IMR-90 (cell line): ENCODE measurements around the gene MEX3A. TPM values are rescaled to one million over a fixed set of nuclear protein-coding genes. Genes with fewer than 3 reads are reported as not detected.
A peak's percentile ranks its signal among the peaks of the same experiment; 100 is the strongest.

ENCODE experiments used
- ATAC-seq: fragments of 200-7000 bp; cut with Tn5 transposase; 2 replicates; pipeline ENCODE4 v1.9.1; 2020; ENCODE audit warnings: low read depth, mild to moderate bottlenecking, moderate library complexity
- BruUV-seq: library from RNA; stranded (reverse); fragments of 400-500 nt; replicated peaks from 2 replicates; lab custom pipeline; 2021; lab: Mats Ljungman, UMichigan
- CTCF ChIA-PET: fragments of 300-600 bp; formaldehyde crosslinking; extraction: SDS; loops from one replicate; lab custom pipeline; 2021; ENCODE audit warnings: antibody characterized with exemption; lab: Yijun Ruan, JAX
- POLR2A ChIA-PET: fragments of 300-600 bp; sonication (Branson Sonifier 250); formaldehyde crosslinking; loops from one replicate; lab custom pipeline; 2022; ENCODE audit warnings: antibody characterized with exemption; ENCODE audit not compliant: unreplicated experiment; lab: Charles Lee
- DNase-seq: peaks from one replicate; pipeline ENCODE4 v3.0.0; 2013
- H2AFZ ChIP-seq: replicated peaks from 2 replicates; pipeline ENCODE3; 2013; ENCODE audit warnings: low read length, mild to moderate bottlenecking; ENCODE audit not compliant: poor library complexity
- H2AK5ac ChIP-seq: 2 replicates; pipeline ENCODE4 v1.6.1; 2013; ENCODE audit warnings: low read depth, low read length, inconsistent platforms
- H2AK9ac ChIP-seq: replicated peaks from 2 replicates; pipeline ENCODE3; 2013; ENCODE audit warnings: mild to moderate bottlenecking, low read depth, low read length, moderate library complexity; ENCODE audit not compliant: poor library complexity
- H2BK120ac ChIP-seq: 2 replicates; pipeline ENCODE4 v1.6.1; 2013; ENCODE audit warnings: low read depth, low read length, inconsistent platforms
- H2BK15ac ChIP-seq: 3 replicates; pipeline ENCODE4 v1.6.1; 2013; ENCODE audit warnings: low read depth, low read length, inconsistent platforms
- H2BK20ac ChIP-seq: 2 replicates; pipeline ENCODE4 v1.6.1; 2013; ENCODE audit warnings: low read depth, mild to moderate bottlenecking, inconsistent platforms, low read length, moderate library complexity
- H2BK5ac ChIP-seq: 2 replicates; pipeline ENCODE4 v1.6.1; 2013; ENCODE audit warnings: mild to moderate bottlenecking, low read depth, low read length, inconsistent platforms; ENCODE audit not compliant: poor library complexity, severe bottlenecking
- H3K14ac ChIP-seq: replicated peaks from 2 replicates; pipeline ENCODE4 v1.6.1; 2013; ENCODE audit warnings: low read depth, low read length, inconsistent platforms
- H3K18ac ChIP-seq: 2 replicates; pipeline ENCODE4 v1.6.1; 2013; ENCODE audit warnings: low read depth, low read length, control low read depth
- H3K23ac ChIP-seq: 2 replicates; pipeline ENCODE4 v1.6.1; 2013; ENCODE audit warnings: low read depth, low read length, inconsistent platforms
- H3K27ac ChIP-seq: 2 replicates; pipeline ENCODE4 v1.5.1; 2013; ENCODE audit warnings: mild to moderate bottlenecking, control low read depth, low read length; ENCODE audit not compliant: insufficient read depth
- H3K27me3 ChIP-seq: 2 replicates; pipeline ENCODE4 v1.6.1; 2013; ENCODE audit warnings: low read length; ENCODE audit not compliant: control insufficient read depth, insufficient read depth
- H3K36me3 ChIP-seq: 2 replicates; pipeline ENCODE4 v1.6.1; 2013; ENCODE audit warnings: low read length, mixed read lengths; ENCODE audit not compliant: control insufficient read depth, insufficient read depth
- H3K4ac ChIP-seq: 2 replicates; pipeline ENCODE4 v1.6.1; 2013; ENCODE audit warnings: low read depth, low read length, inconsistent platforms
- H3K4me1 ChIP-seq: 2 replicates; pipeline ENCODE4 v1.6.1; 2013; ENCODE audit warnings: low read length, mixed read lengths; ENCODE audit not compliant: control insufficient read depth, insufficient read depth
- H3K4me2 ChIP-seq: 2 replicates; pipeline ENCODE4 v1.6.1; 2013; ENCODE audit warnings: low read depth, mild to moderate bottlenecking, control low read depth, low read length, moderate library complexity
- H3K4me3 ChIP-seq: 2 replicates; pipeline ENCODE4 v1.5.1; 2013; ENCODE audit warnings: low read depth, mild to moderate bottlenecking, control low read depth, low read length, moderate library complexity; ENCODE audit not compliant: insufficient read depth
- H3K56ac ChIP-seq: 2 replicates; pipeline ENCODE4 v1.6.1; 2013; ENCODE audit warnings: low read length, inconsistent platforms; ENCODE audit not compliant: insufficient read depth; ENCODE audit errors: extremely low read depth
- H3K79me1 ChIP-seq, 2 experiments: 2 replicates each; pipeline ENCODE4 v1.6.1; 2013; ENCODE audit warnings: low read length in 2 of 2, inconsistent platforms in 1 of 2, low read depth in 1 of 2
- H3K9ac ChIP-seq: 2 replicates; pipeline ENCODE4 v1.6.1; 2013; ENCODE audit warnings: low read depth, low read length, control low read depth
- H3K9me1 ChIP-seq: 2 replicates; pipeline ENCODE4 v1.6.1; 2013; ENCODE audit warnings: low read length, inconsistent platforms; ENCODE audit not compliant: insufficient read depth
- H3K9me3 ChIP-seq: 2 replicates; pipeline ENCODE4 v1.6.1; 2013; ENCODE audit warnings: low read length; ENCODE audit not compliant: control insufficient read depth, insufficient read depth
- H4K20me1 ChIP-seq: 2 replicates; pipeline ENCODE4 v1.6.1; 2013; ENCODE audit warnings: low read length, inconsistent platforms; ENCODE audit not compliant: insufficient read depth
- H4K5ac ChIP-seq: 2 replicates; pipeline ENCODE4 v1.6.1; 2013; ENCODE audit warnings: mild to moderate bottlenecking, low read depth, low read length, control low read depth
- H4K8ac ChIP-seq, 2 experiments: 2 replicates each; pipeline ENCODE4 v1.6.1; 2013; ENCODE audit warnings: low read depth in 2 of 2, low read length in 2 of 2, control low read depth in 1 of 2, inconsistent platforms in 1 of 2
- H4K91ac ChIP-seq: 2 replicates; pipeline ENCODE4 v1.6.1; 2013; ENCODE audit warnings: low read depth, low read length, inconsistent platforms; ENCODE audit not compliant: insufficient read depth
- BHLHE40 ChIP-seq: fragments of 150-350 bp; IDR thresholded peaks from 2 replicates; pipeline ENCODE4 v1.6.1; 2016; ENCODE audit warnings: mild to moderate bottlenecking, low read depth, low read length
- CEBPB ChIP-seq: IDR thresholded peaks from 2 replicates; pipeline ENCODE4 v1.6.1; 2012; ENCODE audit warnings: low read depth, low read length, improper control_type of control experiment
- CHD1 ChIP-seq: IDR thresholded peaks from 2 replicates; pipeline ENCODE4 v1.6.1; 2012; ENCODE audit warnings: low read depth, low read length, improper control_type of control experiment
- CTCF ChIP-seq: conservative IDR thresholded peaks from 2 replicates; pipeline ENCODE4 v1.5.1; 2012; ENCODE audit warnings: mild to moderate bottlenecking, low read depth, low read length, improper control_type of control experiment
- ELK1 ChIP-seq: fragments of 150-350 bp; IDR thresholded peaks from 2 replicates; pipeline ENCODE4 v1.6.1; 2016; ENCODE audit warnings: low read depth, mild to moderate bottlenecking, low read length, moderate library complexity, borderline replicate concordance
- FOS ChIP-seq: fragments of 150-350 bp; IDR thresholded peaks from 2 replicates; pipeline ENCODE4 v1.6.1; 2016; ENCODE audit warnings: low read depth, low read length
- MAFK ChIP-seq: IDR thresholded peaks from 2 replicates; pipeline ENCODE4 v1.6.1; 2012; ENCODE audit warnings: low read depth, low read length, improper control_type of control experiment
- MAZ ChIP-seq: IDR thresholded peaks from 2 replicates; pipeline ENCODE4 v1.6.1; 2012; ENCODE audit warnings: low read depth, mild to moderate bottlenecking, low read length, improper control_type of control experiment, moderate library complexity, borderline replicate concordance
- MXI1 ChIP-seq: IDR thresholded peaks from 2 replicates; pipeline ENCODE4 v1.6.1; 2012; ENCODE audit warnings: low read depth, mild to moderate bottlenecking, low read length, moderate library complexity, borderline replicate concordance
- NFE2L2 ChIP-seq: fragments of 150-350 bp; IDR thresholded peaks from 2 replicates; pipeline ENCODE4 v1.6.1; 2016; ENCODE audit warnings: low read depth, mild to moderate bottlenecking, low read length
- POLR2A ChIP-seq: IDR thresholded peaks from 2 replicates; pipeline ENCODE4 v1.6.1; 2012; ENCODE audit warnings: mild to moderate bottlenecking, low read depth, low read length
- RAD21 ChIP-seq: IDR thresholded peaks from 2 replicates; pipeline ENCODE4 v1.6.1; 2012; ENCODE audit warnings: low read length, improper control_type of control experiment
- RCOR1 ChIP-seq: IDR thresholded peaks from 2 replicates; pipeline ENCODE4 v1.6.1; 2012; ENCODE audit warnings: mild to moderate bottlenecking, low read length, improper control_type of control experiment; ENCODE audit not compliant: insufficient replicate concordance
- RFX5 ChIP-seq: IDR thresholded peaks from 2 replicates; pipeline ENCODE4 v1.8.0; 2012; ENCODE audit warnings: low read depth, mild to moderate bottlenecking, low read length, moderate library complexity
- SMC3 ChIP-seq: fragments of 150-350 bp; IDR thresholded peaks from 2 replicates; pipeline ENCODE4 v1.6.1; 2016; ENCODE audit warnings: low read depth, mild to moderate bottlenecking, antibody characterized with exemption, low read length, moderate library complexity
- USF2 ChIP-seq: fragments of 150-350 bp; IDR thresholded peaks from 2 replicates; pipeline ENCODE4 v1.6.1; 2017; ENCODE audit warnings: mild to moderate bottlenecking, antibody characterized with exemption, low read length, low read depth
- WGBS, 2 experiments: methylation state at CpG; one replicate each; pipeline versions ENCODE4 v1.1.5 to v1.1.7; 2013; ENCODE audit warnings: missing lambda C conversion rate in 2 of 2; ENCODE audit not compliant: insufficient read length in 1 of 2; ENCODE audit errors: extremely low coverage in 2 of 2; 5-methylcytosine and 5-hydroxymethylcytosine counted together
- dilution Hi-C: fragments of 300-500 bp; cut with HindIII; formaldehyde crosslinking; loops from one replicate; pipeline ENCODE4 v1.14.3; 2018; ENCODE audit warnings: low sequenced_read_pairs; ENCODE audit not compliant: unreplicated experiment
- in situ Hi-C: fragments of 300-500 bp; cut with MboI; formaldehyde crosslinking; loops from 3 replicates; pipeline ENCODE4 v1.14.3; 2019; ENCODE audit warnings: low sequenced_read_pairs, inconsistent platforms, mixed read lengths
- intact Hi-C: fragments of 100-400 bp; cut with micrococcal nuclease; formaldehyde crosslinking; loops from 2 replicates; pipeline ENCODE4 v1.10.0; 2022
- polyA plus RNA-seq, 3 experiments: library from polyadenylated mRNA; depleted of rRNA; stranded (reverse); fragments of >200 nt; gene quantifications; 2 replicates each; pipeline ENCODE4 v1.2.3, GENCODE V29; 2012; ENCODE audit warnings: low replicate concordance in 1 of 3
- total RNA-seq: library from RNA; depleted of rRNA; stranded (reverse); fragments of >200 nt; gene quantifications from 2 replicates; pipeline ENCODE4 v1.2.3, GENCODE V29; 2012

Gene MEX3A
- total and polyA plus RNA-seq, 2 of the 4 experiments (the other 2 are of a cell fraction), result 2.3 to 9.0 TPM

- Histone ChIP-seq H4K20me1 (peaks cover 38% of the 10 kb centered on the region), H3K9ac (no peak overlapping the region)
Observed at GRCh38 chr1:156078728-156079127, 3.5 kb downstream of the MEX3A start.

More at GRCh38 chr1:156078728-156079127, 3.5 kb downstream of the MEX3A start:
- Histone ChIP-seq H3K36me3 (peaks cover 33% of the 10 kb centered on the region), H3K14ac (no peak overlapping the region), H2BK20ac (no peak overlapping the region), H4K8ac (0 out of 4 replicates have a peak overlapping the region, but pooled peaks of 1 of the 2 experiments have one; percentile 22), H3K23ac (peak overlapping the region; percentile 73), H3K4me1 (peaks cover 20% of the 10 kb centered on the region), H3K4me3 (no peak overlapping the region), H4K91ac (no peak overlapping the region), H3K27ac (no peak overlapping the region), H3K79me1 (peaks cover 34 to 85% of the 10 kb centered on the region in 2 experiments), H4K5ac (no peak overlapping the region), H3K4me2 (peak overlapping the region; percentile 51; the same call in 1 of the 2 replicates), H2AFZ (no peak overlapping the region), H2AK5ac (0 out of 2 replicates have a peak overlapping the region, but pooled peaks have one; percentile 53), H2BK15ac (no peak overlapping the region), H2BK5ac (no peak overlapping the region), H3K27me3 (no peaks in the 10 kb centered on the region), H3K56ac (no peak overlapping the region), H3K9me1 (peaks cover 10% of the 10 kb centered on the region), H2BK120ac (no peak overlapping the region), H2AK9ac (peak overlapping the region; percentile 17), H3K4ac (no peak overlapping the region; the same call in 1 of the 2 replicates), H3K18ac (no peak overlapping the region), H3K9me3 (no peaks in the 10 kb centered on the region)
- dilution Hi-C loops (no loop called here), in situ Hi-C loops (no loop called here), intact Hi-C loops (no loop called here)
- no TSS peak for BruUV-seq
- WGBS, 2 experiments, result 54% methylated on average over 2 of the region's 5 CpGs; no CpG with 5 or more reads in 1 of the 2 experiments
- ChIA-PET CTCF (no interaction called here), POLR2A (no interaction called here)
- ATAC-seq (no peak), DNase-seq (no peak)
- no peak for TF ChIP-seq MAFK
- TF ChIP-seq MAZ, result no peak
- no peak for TF ChIP-seq CHD1
- TF ChIP-seq SMC3, result no peak
- TF ChIP-seq BHLHE40, result no peak
- TF ChIP-seq CTCF, result no peak
- TF ChIP-seq MXI1, result no peak
- TF ChIP-seq RFX5, result no peak
- no peak for TF ChIP-seq USF2
- no peak for TF ChIP-seq ELK1
- no peak for TF ChIP-seq RAD21
- no peak for TF ChIP-seq RCOR1
- TF ChIP-seq POLR2A, result no peak
- TF ChIP-seq NFE2L2, result no peak
- no peak for TF ChIP-seq CEBPB
- TF ChIP-seq FOS, result no peak
